KOPT-K1 (cell line): ENCODE results near the gene STK32B.

Experiments used
- H3K27ac ChIP-seq: fragments of 200-600 bp; sonication (generic); 2 replicates; pipeline ENCODE4 v1.5.1; 2016; ENCODE audit warnings: antibody characterized with exemption, mild to moderate bottlenecking, low read depth, low read length; ENCODE audit not compliant: poor library complexity, severe bottlenecking
- H3K36me3 ChIP-seq: fragments of 200-600 bp; sonication (generic); 2 replicates; pipeline ENCODE4 v1.5.1; 2017; ENCODE audit warnings: antibody characterized with exemption, mild to moderate bottlenecking, low read length, moderate library complexity; ENCODE audit not compliant: insufficient read depth
- H3K9me3 ChIP-seq: fragments of 200-600 bp; sonication (generic); 2 replicates; pipeline ENCODE4 v1.5.1; 2017; ENCODE audit warnings: antibody characterized with exemption, low read length, mild to moderate bottlenecking; ENCODE audit not compliant: insufficient read depth, poor library complexity, severe bottlenecking

Gene STK32B

DNA sequence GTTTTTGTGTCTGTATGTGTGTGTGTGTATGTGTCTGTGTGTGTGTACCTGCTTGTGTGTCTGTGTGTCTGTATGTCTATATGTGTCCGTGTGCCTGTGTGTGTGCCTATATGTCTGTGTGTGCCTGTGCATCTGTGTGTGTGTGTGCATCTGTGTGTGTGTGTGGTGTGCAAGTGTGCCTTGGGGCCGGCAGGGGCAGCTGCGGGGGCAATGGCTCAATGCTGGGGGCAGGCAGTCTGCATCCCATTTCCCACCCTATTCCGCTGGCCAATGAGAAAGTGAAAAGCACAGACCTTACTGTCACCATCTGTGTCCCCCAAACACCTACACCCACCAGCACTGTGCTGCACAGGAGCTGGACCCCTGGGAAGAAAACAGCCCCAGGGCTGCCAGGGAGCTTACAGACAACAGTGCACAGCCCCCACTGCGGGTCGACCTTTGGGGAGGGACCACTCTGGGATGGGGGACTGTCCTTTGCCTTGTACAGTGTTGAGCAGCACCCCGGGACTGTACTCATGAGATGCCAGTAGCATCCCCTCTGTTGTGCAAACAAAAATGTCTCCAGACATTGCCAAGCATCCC is 411.1 kb downstream of the STK32B start:
- no peaks in the 10 kb centered on the region for H3K36me3 ChIP-seq
- H3K27ac ChIP-seq: no peak overlapping the region
- H3K9me3 ChIP-seq: no peaks in the 10 kb centered on the region

DNA sequence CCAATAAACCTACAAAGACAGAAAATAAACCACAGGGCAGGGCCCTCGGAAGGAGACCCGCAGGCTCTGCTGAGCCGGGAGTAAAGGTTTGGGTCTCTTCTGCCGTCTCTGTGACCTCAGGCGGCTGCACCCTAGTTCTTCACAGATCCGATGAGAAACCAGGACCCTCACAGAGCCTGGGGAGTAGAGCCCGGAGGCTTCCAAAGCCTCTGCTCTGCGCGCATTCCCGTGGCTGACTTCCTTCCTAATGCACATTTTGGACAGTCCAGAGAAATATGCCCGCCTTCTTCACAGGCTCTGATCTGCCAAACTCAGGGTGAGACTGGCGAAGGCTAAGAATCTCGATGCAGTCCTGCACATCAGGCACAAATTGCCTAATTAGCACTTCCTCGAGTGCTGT is 411.6 kb downstream of the STK32B start:
- Histone ChIP-seq H3K27ac (no peak overlapping the region), H3K36me3 (no peaks in the 10 kb centered on the region), H3K9me3 (no peaks in the 10 kb centered on the region)

DNA sequence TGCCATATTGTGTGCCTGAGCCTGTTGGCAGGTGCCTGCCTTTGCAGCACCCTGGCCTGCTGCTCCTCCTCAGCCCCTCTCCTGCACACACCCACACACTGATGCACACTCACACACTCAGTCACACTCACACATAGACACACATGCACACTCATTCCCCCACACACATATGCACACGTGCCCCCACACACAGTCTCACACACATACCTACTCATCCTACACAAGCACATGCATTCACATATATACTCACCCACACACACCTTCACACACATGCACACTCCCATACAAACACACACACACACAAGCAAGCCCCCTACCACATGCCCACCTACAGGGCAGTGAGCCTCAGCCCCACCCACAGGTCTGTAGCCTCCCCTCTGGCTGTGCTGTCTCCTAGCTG is 412.1 kb downstream of the STK32B start:
- Histone ChIP-seq H3K36me3 (no peaks in the 10 kb centered on the region), H3K9me3 (no peaks in the 10 kb centered on the region), H3K27ac (no peak overlapping the region)

DNA sequence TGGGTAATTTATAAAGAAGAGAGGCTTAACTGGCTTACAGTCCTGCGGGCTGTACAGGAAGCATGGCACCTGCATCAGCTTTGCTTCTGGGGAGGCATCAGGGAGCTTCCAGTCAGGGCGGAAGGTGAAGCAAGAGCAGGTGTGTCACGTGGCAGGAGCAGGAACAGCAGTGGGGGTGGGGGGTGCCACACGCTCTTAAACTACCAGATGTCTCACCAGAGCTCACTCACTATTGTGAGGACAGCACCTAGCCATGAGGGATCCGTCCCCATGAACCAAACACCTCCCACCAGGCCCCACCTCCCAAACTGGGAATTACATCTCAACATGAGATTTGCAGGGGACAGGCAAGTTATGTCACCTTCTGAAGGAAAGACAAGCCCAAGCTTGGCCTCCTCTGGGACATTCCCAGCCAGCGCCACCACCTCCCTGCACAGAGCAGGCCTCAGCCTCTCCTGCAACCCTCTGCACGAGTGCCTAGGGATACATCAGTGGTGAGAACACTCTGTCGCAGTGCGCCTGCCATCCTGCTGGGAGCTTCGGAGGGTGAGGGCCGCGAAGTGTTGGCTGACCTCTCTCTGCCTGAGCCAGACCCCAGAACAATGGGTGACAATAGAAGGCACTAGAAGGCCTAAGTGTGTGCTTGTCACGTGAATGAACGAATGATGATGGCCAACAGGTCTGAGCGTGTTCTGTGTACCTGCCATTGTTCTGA is 412.8 kb downstream of the STK32B start:
- H3K9me3 ChIP-seq: no peaks in the 10 kb centered on the region
- H3K36me3 ChIP-seq: no peaks in the 10 kb centered on the region
- no peak overlapping the region for H3K27ac ChIP-seq

DNA sequence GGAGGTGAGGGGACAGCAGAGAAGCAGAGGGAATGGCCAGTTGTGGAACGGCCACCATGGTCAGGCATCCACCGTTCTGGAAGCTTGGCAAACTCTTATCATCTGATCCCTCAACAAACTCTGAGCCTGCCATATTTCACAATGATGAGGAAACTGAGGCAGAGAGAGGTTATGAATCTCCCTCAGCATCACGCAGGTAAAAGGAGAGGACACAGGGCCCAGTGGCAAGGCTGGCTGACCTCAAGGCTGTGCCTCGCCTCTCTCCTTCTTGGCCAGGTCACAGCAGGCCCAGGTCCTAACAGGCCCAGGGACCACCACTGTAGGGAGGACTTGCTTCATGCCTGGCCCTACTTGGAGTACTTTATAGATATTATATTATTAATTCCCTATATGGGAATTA is 414.2 kb downstream of the STK32B start:
- Histone ChIP-seq H3K36me3 (no peaks in the 10 kb centered on the region), H3K27ac (no peak overlapping the region), H3K9me3 (no peaks in the 10 kb centered on the region)

DNA sequence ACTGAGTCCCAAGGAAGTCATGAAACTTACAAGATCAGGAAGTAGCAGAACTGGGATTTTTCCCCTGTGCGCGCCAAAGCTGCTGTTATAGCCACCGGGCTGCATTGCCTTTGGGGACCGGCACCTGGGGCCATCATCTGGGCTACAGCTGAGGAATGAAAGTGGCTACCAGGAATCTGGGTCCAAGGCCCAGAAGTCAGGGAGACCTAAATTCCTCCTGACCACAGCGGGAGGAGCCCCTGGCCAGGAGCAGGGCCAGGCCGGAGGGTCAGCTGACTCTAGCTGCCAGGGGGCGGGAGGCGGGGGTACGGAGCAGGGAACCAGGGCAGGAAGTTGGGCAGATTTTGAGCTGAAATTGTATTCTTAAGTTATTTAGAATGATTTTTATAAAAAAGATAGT is 414.7 kb downstream of the STK32B start:
- H3K9me3 ChIP-seq: no peaks in the 10 kb centered on the region
- no peaks in the 10 kb centered on the region for H3K36me3 ChIP-seq
- no peak overlapping the region for H3K27ac ChIP-seq

DNA sequence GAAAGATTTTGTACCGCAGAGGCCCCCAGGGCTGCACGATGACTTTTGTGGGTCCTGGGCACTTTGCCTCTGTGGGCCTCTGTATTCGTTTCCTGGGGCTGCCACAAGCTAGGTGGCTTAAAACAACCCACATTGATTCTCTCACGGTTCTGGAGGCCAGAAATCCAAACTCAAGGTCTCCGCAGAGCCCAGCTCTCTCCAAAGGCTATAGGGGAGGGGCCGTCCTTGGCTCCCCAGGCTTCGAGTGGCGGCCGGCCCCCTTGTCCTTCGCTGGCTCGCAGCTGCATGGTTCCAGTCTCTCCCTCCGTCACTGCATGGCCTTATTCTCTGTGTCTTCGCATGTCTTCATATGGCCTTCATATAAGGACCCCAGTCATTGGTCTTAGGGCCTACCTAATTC is 415.8 kb downstream of the STK32B start:
- no peak overlapping the region for H3K27ac ChIP-seq
- H3K9me3 ChIP-seq: no peaks in the 10 kb centered on the region
- no peaks in the 10 kb centered on the region for H3K36me3 ChIP-seq

DNA sequence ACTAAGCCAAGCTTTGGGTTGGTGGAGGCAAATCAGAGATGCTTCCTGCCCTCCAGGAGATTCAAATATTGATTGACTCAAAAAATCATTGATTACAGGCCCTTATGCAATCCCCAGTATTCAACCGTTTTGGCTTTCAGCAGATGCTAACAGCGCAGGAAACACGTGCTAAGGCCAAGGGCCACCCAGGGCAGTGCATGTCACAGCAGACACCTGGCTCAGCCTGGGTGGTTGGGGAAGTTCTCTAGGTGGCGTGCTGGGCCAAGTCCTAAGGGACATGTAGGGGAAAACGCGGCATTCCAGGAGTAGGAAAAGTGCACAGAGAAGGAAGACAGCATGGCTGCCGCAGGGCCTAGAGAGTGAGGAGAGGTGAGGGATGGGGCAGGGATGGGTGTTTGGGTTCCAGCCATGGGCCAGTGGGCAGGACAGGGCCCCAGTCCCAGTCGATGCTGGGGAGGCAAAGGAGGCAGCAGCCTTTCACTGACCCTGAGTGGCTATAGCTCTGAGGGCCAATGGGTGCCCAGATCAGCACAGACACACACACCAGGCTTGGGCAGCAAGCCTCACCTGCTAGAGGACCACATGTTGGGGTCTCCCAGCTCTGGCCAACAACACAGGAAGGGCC is 418.0 kb downstream of the STK32B start:
- H3K36me3 ChIP-seq: no peaks in the 10 kb centered on the region
- no peak overlapping the region for H3K27ac ChIP-seq
- no peaks in the 10 kb centered on the region for H3K9me3 ChIP-seq

DNA sequence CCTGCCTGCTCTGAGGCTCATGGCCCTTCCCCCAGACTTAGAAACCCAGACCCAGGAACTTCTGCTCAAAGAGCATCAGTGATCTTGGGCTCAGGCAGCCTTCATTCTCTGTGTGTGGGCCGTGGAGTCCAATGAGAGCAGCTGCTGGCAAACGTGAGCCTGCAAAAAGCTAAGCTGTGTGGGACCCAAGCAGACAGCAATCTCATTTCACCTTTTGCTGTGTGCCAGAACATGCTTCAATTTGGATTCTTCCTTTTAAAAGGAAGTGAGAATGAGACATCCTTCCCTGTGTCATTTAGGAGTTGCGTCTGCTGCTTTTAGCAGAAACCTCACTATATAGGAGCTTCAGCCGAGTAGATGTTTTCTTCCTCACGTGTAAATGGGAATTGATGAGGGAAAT is 418.6 kb downstream of the STK32B start:
- Histone ChIP-seq H3K36me3 (no peaks in the 10 kb centered on the region), H3K9me3 (no peaks in the 10 kb centered on the region), H3K27ac (no peak overlapping the region)

DNA sequence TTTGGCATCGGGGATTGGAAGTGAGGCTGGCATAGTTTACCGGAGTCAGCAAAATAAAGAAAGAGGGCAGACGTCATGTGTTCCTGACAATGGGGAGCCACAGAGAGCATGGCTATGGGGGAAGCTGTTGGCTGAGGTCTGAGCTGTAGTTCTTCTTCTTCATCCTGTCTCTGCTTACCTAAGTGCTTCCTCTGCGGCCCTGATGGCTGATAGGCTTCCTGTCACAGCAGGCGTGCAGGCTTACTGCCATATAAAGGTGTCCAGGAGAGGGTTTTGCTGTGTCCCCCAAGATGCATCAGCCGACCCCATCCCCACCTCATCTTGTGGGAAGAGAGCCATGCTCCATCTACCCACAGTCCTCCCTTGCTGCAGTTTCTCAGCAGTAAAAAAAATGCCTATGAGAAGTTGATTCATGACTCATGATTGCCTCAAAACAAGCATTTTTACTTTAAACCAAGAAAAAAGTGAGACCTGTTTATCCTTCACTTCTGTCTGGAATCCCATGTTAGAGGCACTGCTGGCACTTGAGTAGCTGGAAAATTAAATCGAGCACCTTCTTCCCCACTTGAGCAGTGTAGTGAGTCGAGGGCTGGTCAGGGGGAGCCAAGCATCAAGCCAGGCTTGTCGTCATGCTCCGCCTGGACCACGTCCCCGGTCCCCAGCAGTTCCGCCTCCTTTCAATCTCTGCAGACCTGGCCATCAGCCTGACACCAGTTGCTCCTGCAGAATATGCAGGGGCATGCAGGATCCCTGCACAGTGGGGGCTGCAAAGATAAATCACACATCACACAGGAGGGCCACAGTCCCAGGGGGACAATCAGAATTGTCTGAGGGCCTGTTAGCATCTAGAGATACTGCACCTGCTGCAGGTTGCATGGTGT is 419.3 kb downstream of the STK32B start:
- H3K36me3 ChIP-seq: no peaks in the 10 kb centered on the region
- no peaks in the 10 kb centered on the region for H3K9me3 ChIP-seq
- H3K27ac ChIP-seq: no peak overlapping the region

DNA sequence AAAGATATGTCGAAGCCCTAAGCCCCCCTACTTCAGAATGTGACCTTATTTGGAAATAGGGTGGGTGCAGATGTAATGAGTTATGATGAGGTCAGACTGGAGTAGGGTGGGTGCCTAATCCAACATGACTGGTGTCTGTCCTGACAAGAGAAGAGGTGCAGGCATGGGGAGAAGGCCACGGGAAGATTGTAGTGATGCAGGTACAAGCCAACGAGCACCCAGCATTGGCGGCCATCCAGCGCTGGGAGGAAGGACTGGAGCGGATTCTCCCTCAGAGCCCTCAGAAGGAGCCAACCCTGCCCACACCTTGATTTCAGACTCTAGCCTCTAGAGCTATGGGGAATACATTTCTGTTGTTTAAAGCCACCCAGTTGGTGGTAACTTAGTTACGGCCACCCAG is 419.9 kb downstream of the STK32B start:
- Histone ChIP-seq H3K9me3 (no peaks in the 10 kb centered on the region), H3K36me3 (no peaks in the 10 kb centered on the region), H3K27ac (no peak overlapping the region)

DNA sequence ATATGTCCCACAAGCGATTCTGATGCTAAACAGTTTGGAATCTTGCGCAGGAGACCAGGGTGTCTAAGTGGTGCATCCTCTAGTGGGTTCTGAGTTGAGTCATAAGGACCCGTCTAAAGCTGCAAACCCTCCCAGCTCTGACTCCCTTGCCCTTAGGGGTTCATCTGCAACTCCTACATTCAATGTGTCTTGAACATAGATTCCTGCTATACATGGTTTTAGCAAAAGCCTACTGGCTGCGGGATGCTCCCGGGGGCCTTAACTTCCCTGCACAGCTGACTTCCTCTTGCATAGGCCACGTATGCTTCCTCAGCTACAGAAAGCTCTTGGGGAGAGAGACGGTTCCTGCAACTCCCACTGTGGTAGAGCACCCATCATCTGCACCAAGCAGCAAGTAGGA is 420.4 kb downstream of the STK32B start:
- no peaks in the 10 kb centered on the region for H3K36me3 ChIP-seq
- H3K27ac ChIP-seq: no peak overlapping the region
- H3K9me3 ChIP-seq: no peaks in the 10 kb centered on the region

DNA sequence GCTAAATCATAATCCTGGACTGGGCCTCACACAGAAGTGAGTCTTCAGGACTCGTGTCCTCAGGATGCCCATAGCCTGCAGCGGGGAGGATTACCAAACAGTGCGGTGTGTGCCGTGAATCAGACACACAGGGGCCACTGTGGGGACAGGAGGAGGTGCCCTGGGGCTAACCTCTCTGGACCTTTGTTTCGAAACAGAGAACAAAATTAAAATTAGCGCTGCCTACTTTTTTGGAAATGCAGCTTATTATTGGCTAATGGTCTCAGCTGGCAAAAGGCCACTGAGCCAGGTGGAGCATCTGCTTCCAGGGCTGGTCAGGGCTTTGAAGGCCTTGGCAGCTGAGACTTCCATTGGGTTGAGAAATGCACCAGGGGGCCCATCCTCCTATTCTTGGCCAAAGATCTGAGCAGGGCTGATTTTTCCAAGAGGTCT is 420.9 kb downstream of the STK32B start:
- H3K9me3 ChIP-seq: no peaks in the 10 kb centered on the region
- H3K36me3 ChIP-seq: no peaks in the 10 kb centered on the region
- no peak overlapping the region for H3K27ac ChIP-seq

DNA sequence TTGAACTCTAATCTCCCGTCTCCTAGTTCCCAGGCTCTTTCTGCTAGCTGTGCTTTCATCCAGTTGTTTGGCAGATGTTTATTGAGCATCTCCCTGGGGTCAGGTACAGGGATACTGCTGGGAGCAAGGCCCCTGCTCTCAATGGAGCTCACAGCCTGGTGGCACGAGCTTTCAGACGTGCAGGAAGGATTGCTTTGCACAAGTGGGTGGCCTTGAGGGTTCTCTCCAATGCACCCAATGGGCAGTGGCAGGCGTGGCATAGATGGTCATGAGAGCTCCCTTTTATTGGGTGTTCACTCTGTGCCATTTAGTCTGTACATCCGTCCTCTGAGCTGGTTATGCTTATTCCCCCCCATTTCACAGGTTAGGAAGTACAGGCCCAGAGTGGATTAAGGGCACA is 421.8 kb downstream of the STK32B start:
- Histone ChIP-seq H3K36me3 (no peaks in the 10 kb centered on the region), H3K27ac (no peak overlapping the region), H3K9me3 (no peaks in the 10 kb centered on the region)

DNA sequence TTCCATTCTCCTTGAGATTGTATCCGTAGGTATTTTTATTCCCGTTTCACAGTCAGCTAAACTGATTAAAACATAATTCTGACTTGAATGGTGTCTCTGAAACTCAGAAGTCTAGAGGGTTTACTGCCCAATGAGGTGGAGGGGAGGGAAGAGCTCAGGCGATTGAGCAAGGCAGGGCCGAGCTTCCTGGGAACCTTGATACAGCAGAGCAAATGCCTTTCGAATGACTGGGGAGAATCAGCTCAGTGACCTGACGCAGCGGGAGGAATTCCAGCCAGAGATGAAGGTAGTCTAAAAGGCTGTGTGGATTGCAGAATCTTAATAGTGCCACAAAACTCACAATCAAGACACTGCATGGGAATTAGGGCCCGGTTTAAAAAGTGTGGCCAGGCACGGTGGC is 423.5 kb downstream of the STK32B start:
- H3K36me3 ChIP-seq: no peaks in the 10 kb centered on the region
- H3K9me3 ChIP-seq: no peaks in the 10 kb centered on the region
- H3K27ac ChIP-seq: no peak overlapping the region
